Heart left ventricle (tissue), 13 donors: ENCODE measurements around the gene ZBTB24.

Experiments used
- POLR2A ChIP-seq, 2 donors: fragments of 450-650 bp; IDR thresholded peaks; one replicate each; pipeline ENCODE4 v1.6.1; 2017; ENCODE audit warnings: antibody characterized with exemption in 2 of 2, mild to moderate bottlenecking in 2 of 2, moderate library complexity in 2 of 2
- TF ChIP-seq, protein P1 (sequence below), 12 donors: fragments of 200-600 bp; sonication (generic) in 4 of 12; IDR thresholded peaks; one replicate each; pipeline versions ENCODE4 v1.5.0 to v1.8.0; 2018 to 2022; ENCODE audit warnings: antibody characterized with exemption in 12 of 12, mild to moderate bottlenecking in 5 of 12
- donor health status: ischemic (EF 13 %, LVEDD 7.1; RV severe dilation, severe dysfunction).
- donor health status: DM: no; HTN: yes; CAD: no.
- donor health status: DM: no; HTN: no; CAD: no.
- donor health status: ischemic (EF 25% LVEDD 6.9; RV normal size, moderate dysfunction).
- donor health status: ischemic (EF 25% LVEDD 5.7; RV mildly dilated, moderate dysfunction).
- donor health status: ischemic (EF 35%, LVEDD 5.7; RV mildly dilated, moderate dysfunction).
- donor health status: nonischemic (EF 11% LVEDD 7.7; RV severe dilation, severe dysfunction).
- donor health status: DM: yes; HTN: yes; CAD: no.
- donor health status: PGD.
- donor health status: ischemic (EF 29% LVEDD 5.4; RV normal size, mild dysfunction).
- donor health status: nonischemic (EF 23%, LVEDD 6.1; RV moderate dilation, normal function).

DNA sequence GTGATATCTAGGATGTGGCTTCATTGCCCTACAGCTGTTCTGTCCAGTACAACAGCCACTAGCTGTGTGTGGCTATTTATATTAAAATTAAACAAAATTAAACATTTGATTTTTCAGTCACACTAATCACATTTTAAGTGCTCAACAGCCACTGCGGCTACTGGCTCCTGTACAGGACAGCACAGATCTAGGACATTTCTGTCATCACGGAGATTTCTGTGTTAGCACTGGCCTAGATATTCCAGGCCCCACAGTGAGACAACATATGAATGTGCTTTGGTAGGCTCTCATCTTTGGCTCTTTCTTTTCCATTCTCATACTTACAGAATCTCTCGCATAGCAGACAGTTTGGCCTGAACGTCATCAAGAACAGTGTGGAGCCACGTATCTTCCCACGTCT is 48.4 kb upstream of the ZBTB24 start:
- TF ChIP-seq, protein P1, sequence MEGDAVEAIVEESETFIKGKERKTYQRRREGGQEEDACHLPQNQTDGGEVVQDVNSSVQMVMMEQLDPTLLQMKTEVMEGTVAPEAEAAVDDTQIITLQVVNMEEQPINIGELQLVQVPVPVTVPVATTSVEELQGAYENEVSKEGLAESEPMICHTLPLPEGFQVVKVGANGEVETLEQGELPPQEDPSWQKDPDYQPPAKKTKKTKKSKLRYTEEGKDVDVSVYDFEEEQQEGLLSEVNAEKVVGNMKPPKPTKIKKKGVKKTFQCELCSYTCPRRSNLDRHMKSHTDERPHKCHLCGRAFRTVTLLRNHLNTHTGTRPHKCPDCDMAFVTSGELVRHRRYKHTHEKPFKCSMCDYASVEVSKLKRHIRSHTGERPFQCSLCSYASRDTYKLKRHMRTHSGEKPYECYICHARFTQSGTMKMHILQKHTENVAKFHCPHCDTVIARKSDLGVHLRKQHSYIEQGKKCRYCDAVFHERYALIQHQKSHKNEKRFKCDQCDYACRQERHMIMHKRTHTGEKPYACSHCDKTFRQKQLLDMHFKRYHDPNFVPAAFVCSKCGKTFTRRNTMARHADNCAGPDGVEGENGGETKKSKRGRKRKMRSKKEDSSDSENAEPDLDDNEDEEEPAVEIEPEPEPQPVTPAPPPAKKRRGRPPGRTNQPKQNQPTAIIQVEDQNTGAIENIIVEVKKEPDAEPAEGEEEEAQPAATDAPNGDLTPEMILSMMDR (IDR thresholded peaks at IDR 0.05), result no peak
- no peak for TF ChIP-seq POLR2A (IDR thresholded peaks at IDR 0.05)
